SK-N-SH (cell line): Measurements from ENCODE around the gene CHGA. TPM values are rescaled to one million over a fixed set of nuclear protein-coding genes. Genes with fewer than 3 reads are reported as not detected.
A peak's percentile ranks its signal among the peaks of the same experiment; 100 is the strongest.

Experiments used
- CTCF ChIA-PET: fragments of 300-600, 350-600 bp; formaldehyde crosslinking; extraction: SDS; loops from one replicate; lab custom pipeline; 2021; lab: Yijun Ruan, JAX
- POLR2A ChIA-PET: fragments of 350-600 bp; sonication (Branson Sonifier 250); formaldehyde crosslinking; extraction: SDS; loops from one replicate; lab custom pipeline; 2020; ENCODE audit warnings: antibody characterized with exemption, inconsistent platforms; lab: Yijun Ruan, JAX
- DNase-seq: peaks from one replicate; pipeline ENCODE4 v3.0.0; 2012
- H2AFZ ChIP-seq: fragments of 200-600 bp; sonication (generic); 2 replicates; pipeline ENCODE4 v1.8.1; 2016; ENCODE audit warnings: antibody characterized with exemption, mild to moderate bottlenecking, low read depth
- H3F3A ChIP-seq: fragments of 200-600 bp; sonication (generic); replicated peaks from 2 replicates; pipeline ENCODE3; 2016; ENCODE audit warnings: antibody characterized with exemption, mild to moderate bottlenecking; ENCODE audit not compliant: insufficient read depth
- H3K27ac ChIP-seq, 2 experiments: fragments of 200-500 bp in 1 of 2; fragments of 200-600 bp in 1 of 2; sonication (Bioruptor generic) in 1 of 2; sonication (generic), shearing (Covaris generic) in 1 of 2; 2 replicates each; pipeline versions ENCODE4 v1.5.1 to v1.6.1; 2014 to 2016; ENCODE audit warnings: low read depth in 2 of 2, inconsistent platforms in 1 of 2, low read length in 1 of 2, mild to moderate bottlenecking in 1 of 2, mixed read lengths in 1 of 2
- H3K27me3 ChIP-seq: fragments of 200-600 bp; sonication (generic), shearing (Covaris generic); 2 replicates; pipeline ENCODE4 v1.6.1; 2016; ENCODE audit warnings: mixed run types; ENCODE audit not compliant: insufficient read depth
- H3K36me3 ChIP-seq, 2 experiments: fragments of 200-500 bp in 1 of 2; fragments of 200-600 bp in 1 of 2; sonication (Bioruptor generic) in 1 of 2; sonication (generic) in 1 of 2; replicated peaks in 1 of 2; 2 replicates each; pipeline versions ENCODE3 to v1.5.1; 2014 to 2016; ENCODE audit warnings: low read length in 1 of 2, mild to moderate bottlenecking in 1 of 2; ENCODE audit not compliant: insufficient read depth in 2 of 2, control insufficient read depth in 1 of 2
- H3K4me1 ChIP-seq, 2 experiments: fragments of 200-500 bp in 1 of 2; fragments of 200-600 bp in 1 of 2; sonication (Bioruptor generic) in 1 of 2; sonication (generic), shearing (Covaris generic) in 1 of 2; 2 replicates each; pipeline versions ENCODE4 v1.5.1 to v1.6.1; 2014 to 2016; ENCODE audit warnings: low read depth in 1 of 2, low read length in 1 of 2, mixed run types in 1 of 2; ENCODE audit not compliant: insufficient read depth in 2 of 2, control insufficient read depth in 1 of 2
- H3K4me2 ChIP-seq: fragments of 200-600 bp; sonication (generic), shearing (Covaris generic); 2 replicates; pipeline ENCODE4 v1.6.1; 2017; ENCODE audit warnings: mixed run types
- H3K4me3 ChIP-seq, 2 experiments: fragments of 200-500 bp in 1 of 2; fragments of 200-600 bp in 1 of 2; sonication (Bioruptor generic) in 1 of 2; sonication (generic), shearing (Covaris generic) in 1 of 2; 2 replicates each; pipeline versions ENCODE4 v1.5.1 to v1.8.1; 2014 to 2016; ENCODE audit warnings: low read depth in 2 of 2, inconsistent platforms in 1 of 2, low read length in 1 of 2, mild to moderate bottlenecking in 1 of 2, mixed read lengths in 1 of 2, moderate library complexity in 1 of 2
- H3K79me2 ChIP-seq: fragments of 200-600 bp; sonication (generic); 2 replicates; pipeline ENCODE4 v1.8.1; 2017; ENCODE audit warnings: mild to moderate bottlenecking; ENCODE audit not compliant: insufficient read depth
- H3K9ac ChIP-seq: fragments of 200-600 bp; sonication (generic); 2 replicates; pipeline ENCODE4 v1.6.1; 2017; ENCODE audit warnings: mixed run types
- H3K9me2 ChIP-seq: fragments of 200-600 bp; sonication (generic); 2 replicates; pipeline ENCODE4 v1.6.1; 2017; ENCODE audit warnings: mixed run types
- H3K9me3 ChIP-seq: fragments of 200-600 bp; sonication (generic); 2 replicates; pipeline ENCODE4 v1.6.1; 2017; ENCODE audit warnings: mixed run types, mild to moderate bottlenecking, moderate library complexity
- H4K20me1 ChIP-seq: fragments of 200-600 bp; sonication (generic); 2 replicates; pipeline ENCODE4 v1.6.1; 2017; ENCODE audit warnings: mild to moderate bottlenecking, mixed run types; ENCODE audit not compliant: insufficient read depth
- CHD2 ChIP-seq: fragments of 150-350 bp; IDR thresholded peaks from 2 replicates; pipeline ENCODE4 v1.6.1; 2018; ENCODE audit warnings: low read length; ENCODE audit not compliant: partially characterized antibody
- EP300 ChIP-seq, 2 experiments: IDR thresholded peaks; 2 replicates each; pipeline versions ENCODE4 v1.4.0 to v1.6.1; 2012; ENCODE audit warnings: borderline replicate concordance in 1 of 2, low read depth in 1 of 2, low read length in 1 of 2
- EZH2phosphoT487 ChIP-seq: fragments of 200-600 bp; sonication (generic); IDR thresholded peaks from 2 replicates; pipeline ENCODE4 v1.6.1; 2017; ENCODE audit warnings: low read depth, mixed run types, mild to moderate bottlenecking, antibody characterized with exemption, moderate library complexity, borderline replicate concordance
- GATA2 ChIP-seq: sonication (generic); formaldehyde crosslinking; IDR thresholded peaks from 2 replicates; pipeline ENCODE4 v1.5.0; 2020; ENCODE audit warnings: mild to moderate bottlenecking, missing genetic modification reagents
- MAX ChIP-seq: IDR thresholded peaks from 2 replicates; pipeline ENCODE4 v1.4.0; 2012; ENCODE audit warnings: low read depth
- MEF2A ChIP-seq: IDR thresholded peaks from 2 replicates; pipeline ENCODE4 v1.4.0; 2012; ENCODE audit warnings: low read depth, borderline replicate concordance
- NRF1 ChIP-seq: IDR thresholded peaks from 2 replicates; pipeline ENCODE4 v1.6.1; 2012; ENCODE audit warnings: low read depth, mild to moderate bottlenecking, low read length
- PBX3 ChIP-seq: IDR thresholded peaks from 2 replicates; pipeline ENCODE4; 2012
- POLR2AphosphoS5 ChIP-seq: IDR thresholded peaks from 2 replicates; pipeline ENCODE4 v1.6.1; 2012; ENCODE audit warnings: low read depth, low read length
- RAD21 ChIP-seq: IDR thresholded peaks from 2 replicates; pipeline ENCODE4 v1.6.1; 2012; ENCODE audit warnings: mild to moderate bottlenecking, low read length
- RFX5 ChIP-seq: IDR thresholded peaks from 2 replicates; pipeline ENCODE4 v1.6.1; 2012; ENCODE audit warnings: mild to moderate bottlenecking, improper control_type of control experiment, low read length
- RXRA ChIP-seq: IDR thresholded peaks from 2 replicates; pipeline ENCODE4 v1.4.0; 2012; ENCODE audit warnings: low read depth, mild to moderate bottlenecking, borderline replicate concordance
- SIN3A ChIP-seq: IDR thresholded peaks from 2 replicates; pipeline ENCODE4 v1.6.1; 2012; ENCODE audit warnings: low read depth, mild to moderate bottlenecking, low read length, moderate library complexity, borderline replicate concordance
- TCF12 ChIP-seq: IDR thresholded peaks from 2 replicates; pipeline ENCODE4 v1.4.0; 2012
- TEAD4 ChIP-seq: IDR thresholded peaks from 2 replicates; pipeline ENCODE4 v1.4.0; 2012; ENCODE audit warnings: mild to moderate bottlenecking, borderline replicate concordance; ENCODE audit not compliant: insufficient read depth
- YY1 ChIP-seq: IDR thresholded peaks from 2 replicates; pipeline ENCODE4 v1.4.0; 2012; ENCODE audit warnings: low read depth, mild to moderate bottlenecking
- ZBTB33 ChIP-seq: IDR thresholded peaks from 2 replicates; pipeline ENCODE4 v1.4.0; 2012; ENCODE audit warnings: low read depth, borderline replicate concordance
- WGBS: methylation state at CpG from one replicate; pipeline ENCODE4 v1.1.6; 2017; ENCODE audit warnings: low lambda C conversion rate; 5-methylcytosine and 5-hydroxymethylcytosine counted together
- polyA plus RNA-seq, 3 experiments: library from polyadenylated mRNA; depleted of rRNA; stranded (reverse); fragments of >200 nt; gene quantifications; 2 replicates each; pipeline ENCODE4 v1.2.3, GENCODE V29; 2012

CHGA gene
- polyA plus RNA-seq, 1 of the 3 experiments (the other 2 are of a cell fraction), result 5.6 TPM

- no peak for TF ChIP-seq SIN3A
- TF ChIP-seq RFX5, result no peak
- TF ChIP-seq NRF1, result no peak
- TF ChIP-seq RXRA, result no peak
Observed at GRCh38 chr14:92905667-92906066, 17.3 kb upstream of the CHGA start (continued).

- H3K4me3 ChIP-seq, result no peak overlapping the region
- no peaks in the 10 kb centered on the region for H3K9me3 ChIP-seq
- H3K9ac ChIP-seq, result no peak overlapping the region
- peak; percentile 36 for DNase-seq
- H3F3A ChIP-seq, result no peaks in the 10 kb centered on the region
- no peaks in the 10 kb centered on the region for H4K20me1 ChIP-seq
- H3K79me2 ChIP-seq, result no peaks in the 10 kb centered on the region
- 41% methylated on average over 6 of the region's 6 CpGs for WGBS
- no peak overlapping the region for H2AFZ ChIP-seq
- CTCF ChIA-PET, result interaction anchor here (0.8 to 1.9 kb wide), 7 partner anchors 9 to 207 kb away, joined by 3 to 7 read pairs (median 4); no protein-coding TSS in a partner anchor
- peak overlapping the region in 1 of 2 experiments; percentile 93; a peak in 2 of 4 replicates for H3K27ac ChIP-seq
- H3K27me3 ChIP-seq, result no peaks in the 10 kb centered on the region
- H3K9me2 ChIP-seq, result no peaks in the 10 kb centered on the region
- peaks cover 0 to 19% of the 10 kb centered on the region in 2 experiments; a peak in 1 of 4 replicates for H3K4me1 ChIP-seq
- POLR2A ChIA-PET, result interaction anchor here (0.7 to 2.0 kb wide), 12 partner anchors 10 to 105 kb away, joined by 3 to 23 read pairs (median 5); partner anchors contain the start of gene CHGA
- no peak overlapping the region for H3K4me2 ChIP-seq
- H3K36me3 ChIP-seq, result no peaks in the 10 kb centered on the region
- no peak for TF ChIP-seq GATA2
- TF ChIP-seq RAD21, result no peak
- no peak for TF ChIP-seq CHD2
- TF ChIP-seq EP300 (IDR thresholded peaks at IDR 0.05; ENCODE audit: borderline replicate concordance in 1 of 2, low read depth in 1 of 2, low read length in 1 of 2), result no peak
- no peak for TF ChIP-seq PBX3
- TF ChIP-seq NRF1, result no peak
- TF ChIP-seq TEAD4, result no peak
- no peak for TF ChIP-seq EZH2phosphoT487
- TF ChIP-seq YY1, result no peak
- TF ChIP-seq POLR2AphosphoS5, result no peak
- TF ChIP-seq MAX, result no peak
- no peak for TF ChIP-seq TCF12
- no peak for TF ChIP-seq ZBTB33
- no peak for TF ChIP-seq MEF2A
Observed at GRCh38 chr14:92906420-92906819, 16.5 kb upstream of the CHGA start.
